H4 (cell line): ENCODE data around the gene NPVF. TPM values are rescaled to one million over a fixed set of nuclear protein-coding genes. Genes with fewer than 3 reads are reported as not detected.

ENCODE experiments used
- DNase-seq: peaks from one replicate; pipeline ENCODE4 v3.0.0-alpha.2; 2015; ENCODE audit warnings: low spot score
- total RNA-seq: library from RNA; depleted of rRNA; stranded (reverse); fragments of >200 nt; shearing (Covaris generic); gene quantifications from 2 replicates; pipeline ENCODE4 v1.2.3, GENCODE V29; 2014

NPVF gene
- total RNA-seq, 1 experiment from 2014 or later, result not detected

GRCh38 chr7:25234336-25234735, 6.0 kb upstream of the NPVF start:
- DNase-seq, result no peak

GRCh38 chr7:25223206-25223605, 5.1 kb downstream of the NPVF start:
- no peak for DNase-seq

- DNase-seq, result no peak
Observed at GRCh38 chr7:25222666-25223065, 5.6 kb downstream of the NPVF start.

- no peak for DNase-seq
Observed at GRCh38 chr7:25221009-25221408, 7.3 kb downstream of the NPVF start.

- no peak for DNase-seq
Observed at GRCh38 chr7:25218191-25218590, 10.1 kb downstream of the NPVF start.

GRCh38 chr7:25216837-25217236, 11.4 kb downstream of the NPVF start:
- peak; percentile 65 for DNase-seq

GRCh38 chr7:25215694-25216335, 12.5 kb downstream of the NPVF start:
- DNase-seq, result no peak

GRCh38 chr7:25208525-25209221, 19.6 kb downstream of the NPVF start:
- DNase-seq, result no peak

- no peak for DNase-seq
Observed at GRCh38 chr7:25207887-25208286, 20.4 kb downstream of the NPVF start.

- DNase-seq, result no peak
Observed at GRCh38 chr7:25206765-25207164, 21.5 kb downstream of the NPVF start.

- no peak for DNase-seq
Observed at GRCh38 chr7:25196132-25196896, 32.0 kb downstream of the NPVF start.

GRCh38 chr7:25194036-25194435, 34.2 kb downstream of the NPVF start:
- DNase-seq, result no peak

- no peak for DNase-seq
Observed at GRCh38 chr7:25192043-25192442, 36.2 kb downstream of the NPVF start.

GRCh38 chr7:25189197-25189596, 39.1 kb downstream of the NPVF start:
- no peak for DNase-seq

GRCh38 chr7:25187932-25188331, 40.4 kb downstream of the NPVF start:
- DNase-seq, result no peak

- no peak for DNase-seq
Observed at GRCh38 chr7:25186436-25186835, 41.9 kb downstream of the NPVF start.

GRCh38 chr7:25181532-25181931, 46.8 kb downstream of the NPVF start:
- DNase-seq, result no peak

- peak; percentile 48 for DNase-seq
Observed at GRCh38 chr7:25180946-25181345, 47.3 kb downstream of the NPVF start.

- DNase-seq, result no peak
Observed at GRCh38 chr7:25180592-25180923, 47.7 kb downstream of the NPVF start.

GRCh38 chr7:25179771-25180591, 48.3 kb downstream of the NPVF start:
- DNase-seq, result peak; percentile 85

GRCh38 chr7:25179325-25179724, 49.0 kb downstream of the NPVF start:
- no peak for DNase-seq
